HG03139 (cell line): ENCODE measurements around the gene SMIM44.
A peak's percentile ranks its signal among the peaks of the same experiment; 100 is the strongest.

Source experiments
- ATAC-seq: cut with Tn5 transposase; IDR thresholded peaks from one replicate; pipeline ENCODE4 v1.9.1; 2021; ENCODE audit not compliant: unreplicated experiment

The SMIM44 gene

DNA sequence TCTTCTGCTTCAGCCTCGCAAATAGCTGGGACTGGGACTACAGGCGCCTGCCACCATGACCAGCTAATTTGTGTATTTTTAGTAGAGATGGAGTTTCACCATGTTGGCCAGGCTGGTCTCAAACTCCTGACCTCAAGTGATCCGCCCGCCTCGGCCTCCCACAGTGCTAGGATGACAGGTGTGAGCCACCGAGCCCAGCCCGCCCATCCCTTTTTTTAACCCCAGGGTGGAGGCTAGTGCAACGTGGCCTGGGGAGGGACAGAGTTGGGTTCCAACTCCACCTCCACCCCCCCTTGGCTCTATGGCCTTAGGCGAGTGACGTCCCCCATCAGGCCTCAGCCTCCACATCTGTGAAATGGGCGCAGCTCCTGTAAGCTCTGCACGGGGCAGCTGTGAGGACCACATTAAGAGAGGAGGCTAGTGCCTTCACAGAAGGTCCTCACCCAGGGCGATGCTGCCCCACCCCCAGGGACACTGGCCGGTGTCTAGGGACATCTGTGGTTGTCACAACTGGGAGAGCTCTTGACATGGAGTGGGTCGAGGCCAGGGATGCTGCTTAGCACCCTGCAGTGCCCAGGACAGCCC lies 40.7 kb downstream of the SMIM44 start:
- no peak for ATAC-seq

DNA sequence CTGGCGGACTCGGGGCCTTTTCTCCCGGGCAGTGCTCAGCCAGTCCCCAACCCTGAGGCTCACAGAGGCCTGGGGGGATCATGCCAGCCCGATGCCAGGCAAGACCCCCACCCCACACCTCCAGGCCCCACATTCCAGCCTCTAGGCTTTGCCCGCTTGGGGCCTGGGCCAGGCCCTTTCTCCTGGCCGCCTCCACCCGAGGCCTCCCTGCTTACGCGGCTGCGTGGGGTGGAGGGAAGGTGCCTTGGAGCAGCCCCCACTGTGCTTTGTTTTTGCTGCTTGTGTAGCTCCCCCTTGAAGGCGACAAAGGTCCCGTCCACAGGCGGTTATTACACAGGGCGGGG lies 41.3 kb downstream of the SMIM44 start:
- ATAC-seq, result no peak

DNA sequence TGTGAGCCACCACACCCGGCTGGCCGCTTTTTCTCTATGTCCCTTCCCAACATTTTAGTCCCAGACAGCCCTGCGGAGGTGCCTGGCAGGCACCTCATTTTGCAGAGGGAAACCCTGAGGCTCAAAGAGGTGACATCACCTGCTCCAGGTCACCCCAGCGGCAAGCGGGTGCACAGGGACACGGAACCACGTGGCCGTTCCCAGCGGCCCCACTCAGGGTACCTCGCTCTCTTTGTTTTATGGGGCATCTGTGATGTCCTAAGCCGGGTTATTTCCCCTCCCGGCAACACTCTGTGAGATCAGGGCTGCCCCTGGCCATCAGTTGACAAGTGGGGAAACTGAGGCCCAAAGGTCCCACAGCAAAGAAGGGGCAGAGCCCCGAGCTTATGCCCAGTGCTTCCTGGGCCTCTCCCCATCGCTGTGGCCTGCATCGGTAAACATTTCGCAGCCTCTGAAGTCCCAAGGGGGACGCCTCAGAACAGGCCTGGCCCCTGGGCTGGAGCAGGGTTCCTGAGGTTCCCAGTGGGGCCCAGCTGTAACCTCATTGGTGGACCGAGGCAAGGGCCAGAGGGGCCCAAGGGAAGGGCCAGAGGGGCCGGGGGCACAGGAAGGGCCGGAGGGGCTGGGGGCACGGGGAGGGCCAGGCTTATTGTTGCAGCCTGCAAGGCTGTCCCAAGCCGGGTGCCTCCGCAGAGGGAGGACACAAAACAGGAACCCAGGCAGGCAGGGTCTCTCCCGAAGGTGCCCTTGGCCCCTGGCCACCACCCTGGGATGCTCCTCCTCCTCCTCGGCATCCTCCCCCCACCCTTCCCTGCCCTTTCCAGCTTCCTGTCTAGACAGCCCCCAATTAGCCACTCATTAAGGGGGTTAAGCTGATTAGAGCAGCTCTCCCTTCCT lies 41.9 kb downstream of the SMIM44 start:
- ATAC-seq, result no peak

DNA sequence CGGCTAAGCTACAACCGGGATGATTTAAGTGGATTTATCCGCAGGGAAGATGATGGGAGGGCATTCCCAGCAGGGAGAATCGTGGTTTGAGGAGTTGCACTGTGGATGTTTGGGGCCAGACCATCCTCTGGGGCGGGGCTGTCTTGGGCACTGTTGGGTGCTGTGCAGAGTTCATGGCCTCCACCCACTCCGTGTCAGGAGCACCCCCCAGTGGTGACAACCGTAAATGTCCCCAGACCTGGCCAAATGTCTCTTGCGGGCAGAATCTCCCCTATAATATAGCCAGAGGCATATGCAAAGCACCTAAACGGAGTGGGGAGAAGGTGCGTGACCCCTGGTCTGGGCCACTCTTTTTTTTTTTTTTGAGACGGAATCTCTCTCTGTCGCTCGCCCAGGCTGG lies 43.2 kb downstream of the SMIM44 start:
- no peak for ATAC-seq

DNA sequence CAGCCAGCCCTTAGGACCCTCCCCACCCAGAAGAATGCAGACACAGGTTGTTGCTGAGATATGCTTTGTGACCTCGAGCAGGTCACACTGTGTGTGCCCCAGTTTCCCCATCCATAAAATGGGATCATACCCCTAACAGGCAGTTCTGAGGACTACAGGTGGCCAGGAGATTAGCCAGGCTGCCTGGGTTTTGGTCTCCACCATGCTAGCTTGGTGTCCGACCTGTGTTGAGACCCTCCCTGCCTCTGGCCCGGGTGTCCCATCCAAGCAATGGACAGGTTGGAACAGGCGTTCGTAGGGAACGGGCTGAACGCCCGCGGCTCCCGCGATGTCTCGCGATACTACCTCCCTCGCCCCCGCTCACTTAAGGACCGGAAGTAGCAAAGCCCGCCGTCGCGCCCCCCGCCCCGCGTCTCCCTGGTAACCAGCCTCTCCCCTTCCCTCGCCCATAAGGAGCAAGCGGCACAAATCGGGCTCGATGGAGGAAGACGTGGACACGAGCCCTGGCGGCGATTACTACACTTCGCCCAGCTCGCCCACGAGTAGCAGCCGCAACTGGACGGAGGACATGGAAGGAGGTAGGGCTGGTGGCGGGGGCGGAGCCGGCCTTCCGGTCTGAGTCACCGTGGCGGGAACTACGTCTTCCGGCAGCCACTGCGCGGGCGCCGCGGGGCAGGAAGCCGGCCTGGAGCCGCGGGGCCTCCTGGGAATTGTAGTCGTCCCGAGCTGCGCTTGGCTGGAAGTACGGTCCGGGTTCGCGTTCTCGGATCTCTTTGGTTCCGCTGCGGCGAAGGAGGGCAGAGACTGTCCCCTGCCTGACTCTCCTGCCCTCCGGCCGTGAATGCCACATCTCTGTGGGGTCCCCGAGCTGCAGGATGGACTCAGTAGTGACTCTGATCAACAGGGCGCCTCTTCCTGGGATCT lies 48.3 kb downstream of the SMIM44 start:
- ATAC-seq, result peak; percentile 80

DNA sequence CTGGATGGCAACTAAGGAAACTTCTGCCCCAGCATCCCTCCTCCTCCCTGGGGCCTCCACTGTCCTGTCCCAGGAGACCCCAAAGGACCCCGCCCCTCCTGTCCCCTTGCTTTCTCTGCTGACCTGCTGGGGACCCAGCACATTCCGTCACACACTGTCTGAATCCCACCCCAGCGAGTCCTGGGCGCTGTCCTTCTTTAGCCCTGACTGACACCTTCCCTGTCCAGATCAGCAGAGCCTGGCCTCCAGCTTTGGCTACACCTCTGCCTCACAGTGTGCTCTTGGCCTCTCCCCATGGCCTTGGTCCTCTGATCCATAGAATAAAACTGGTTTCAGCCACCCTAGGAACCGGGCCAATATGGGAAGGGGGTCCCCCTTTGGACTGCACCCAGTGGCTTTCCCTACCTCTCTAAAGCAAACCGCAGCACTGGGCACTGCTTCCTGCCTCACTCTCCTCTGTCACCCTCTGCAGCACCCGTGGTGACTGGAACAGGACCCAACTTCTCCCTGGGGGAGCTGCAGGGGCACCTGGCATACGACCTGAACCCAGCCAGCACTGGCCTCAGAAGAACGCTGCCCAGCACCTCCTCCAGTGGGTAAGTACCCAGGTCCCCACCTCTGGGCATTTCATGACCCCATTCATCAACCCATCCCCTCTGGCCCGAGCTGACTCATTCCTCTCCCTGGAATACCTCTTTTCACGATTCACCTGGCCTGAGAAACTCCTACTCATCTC lies 49.3 kb downstream of the SMIM44 start:
- ATAC-seq, result no peak

DNA sequence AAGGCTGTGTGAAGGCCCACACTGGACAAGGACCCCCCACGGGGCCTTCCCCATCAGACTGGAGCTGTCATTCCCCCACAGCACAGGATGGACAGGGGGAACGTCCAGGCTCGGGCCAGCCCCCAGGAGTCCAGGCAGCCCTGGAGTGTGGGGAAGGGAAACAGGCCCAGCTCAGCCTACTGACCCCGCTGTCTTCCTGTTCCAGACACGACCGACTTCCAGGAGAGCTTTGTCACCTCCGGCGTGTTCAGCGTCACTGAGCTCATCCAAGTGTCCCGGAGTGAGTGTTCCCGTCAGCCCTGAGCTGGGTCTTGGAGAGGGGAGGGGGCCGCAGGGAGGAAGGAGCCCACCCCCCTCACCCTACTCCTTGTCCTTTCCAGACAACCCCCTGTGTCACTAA lies 49.9 kb downstream of the SMIM44 start:
- ATAC-seq, result no peak
